ENCODE results near the gene MAML2.
"Not testable (repeated sequence)": the region's sequence is repeated elsewhere in the genome, so short reads cannot be mapped to it uniquely, and the experiment has no call there.

MAML2 gene

GRCh38 chr11:96204721-96205459 lies 138.1 kb downstream of the MAML2 start:
- peak; percentile 41 for DNase-seq

GRCh38 chr11:96204366-96204659 lies 138.7 kb downstream of the MAML2 start:
- DNase-seq = no peak

DNA sequence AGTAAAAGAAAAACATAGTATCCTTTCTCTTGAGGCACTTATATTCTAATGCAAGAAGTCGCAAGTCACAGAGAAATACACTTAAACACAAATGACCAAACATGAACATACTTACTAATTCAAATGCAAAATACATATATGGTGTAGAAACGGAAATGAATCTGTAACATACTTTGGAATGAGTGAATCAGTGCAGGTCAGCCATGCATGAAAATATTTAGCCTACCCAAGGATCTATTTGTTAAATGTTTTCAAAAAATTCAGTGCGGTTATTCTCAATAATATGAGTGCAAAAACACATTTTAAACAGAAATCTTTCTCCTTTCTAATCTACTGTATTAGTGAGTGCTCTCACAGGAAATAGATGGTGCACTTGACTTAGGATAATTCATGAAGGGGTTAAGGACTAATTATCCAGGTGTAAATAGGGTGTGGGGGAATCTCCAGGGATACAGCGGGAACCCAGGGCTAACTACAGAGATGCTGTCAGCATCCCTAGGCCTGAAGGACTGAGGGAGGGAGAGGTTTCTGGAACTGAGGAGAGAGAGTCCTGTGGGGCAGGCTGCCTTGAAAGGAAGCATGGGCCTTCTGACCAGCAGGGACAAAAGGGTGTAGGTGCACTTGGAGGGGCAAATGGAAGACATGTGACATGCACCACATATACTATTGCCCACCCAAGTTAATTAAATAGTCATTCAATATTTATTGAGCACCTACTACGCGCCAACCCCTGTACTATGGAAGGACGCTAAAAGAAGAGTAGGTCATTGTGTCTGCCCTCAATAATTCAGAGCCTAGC lies 139.2 kb downstream of the MAML2 start:
- no peak for DNase-seq

GRCh38 chr11:96200243-96200642 lies 142.8 kb downstream of the MAML2 start:
- peak; percentile 92 for DNase-seq

GRCh38 chr11:96199563-96200025 lies 143.4 kb downstream of the MAML2 start:
- peak; percentile 55 for DNase-seq

- no peak for DNase-seq
Measured at GRCh38 chr11:96197801-96198701, 144.9 kb downstream of the MAML2 start.

DNA sequence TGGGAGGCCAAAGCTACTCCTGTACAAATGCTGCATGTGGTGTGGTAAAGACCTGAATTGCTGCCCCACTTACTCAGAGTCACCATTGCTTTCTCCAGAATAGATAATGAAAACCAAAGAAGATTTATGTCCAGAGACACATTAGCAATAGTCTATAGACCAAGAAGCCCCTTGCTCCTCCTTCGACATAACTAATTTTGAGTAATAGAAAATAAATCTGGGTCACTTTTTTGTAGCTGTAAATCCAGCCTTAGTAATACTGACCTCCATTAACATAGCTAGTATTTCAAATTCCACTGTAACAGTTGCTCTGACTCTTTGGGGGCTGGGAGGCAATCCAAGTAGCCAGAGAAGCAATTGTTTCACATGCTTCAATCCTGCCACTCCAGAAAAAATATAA lies 145.9 kb downstream of the MAML2 start:
- DNase-seq = peak; percentile 77

- DNase-seq = no peak
Measured at GRCh38 chr11:96196181-96196662, 146.8 kb downstream of the MAML2 start.

- DNase-seq = no peak
Measured at GRCh38 chr11:96195671-96196070, 147.3 kb downstream of the MAML2 start.

DNA sequence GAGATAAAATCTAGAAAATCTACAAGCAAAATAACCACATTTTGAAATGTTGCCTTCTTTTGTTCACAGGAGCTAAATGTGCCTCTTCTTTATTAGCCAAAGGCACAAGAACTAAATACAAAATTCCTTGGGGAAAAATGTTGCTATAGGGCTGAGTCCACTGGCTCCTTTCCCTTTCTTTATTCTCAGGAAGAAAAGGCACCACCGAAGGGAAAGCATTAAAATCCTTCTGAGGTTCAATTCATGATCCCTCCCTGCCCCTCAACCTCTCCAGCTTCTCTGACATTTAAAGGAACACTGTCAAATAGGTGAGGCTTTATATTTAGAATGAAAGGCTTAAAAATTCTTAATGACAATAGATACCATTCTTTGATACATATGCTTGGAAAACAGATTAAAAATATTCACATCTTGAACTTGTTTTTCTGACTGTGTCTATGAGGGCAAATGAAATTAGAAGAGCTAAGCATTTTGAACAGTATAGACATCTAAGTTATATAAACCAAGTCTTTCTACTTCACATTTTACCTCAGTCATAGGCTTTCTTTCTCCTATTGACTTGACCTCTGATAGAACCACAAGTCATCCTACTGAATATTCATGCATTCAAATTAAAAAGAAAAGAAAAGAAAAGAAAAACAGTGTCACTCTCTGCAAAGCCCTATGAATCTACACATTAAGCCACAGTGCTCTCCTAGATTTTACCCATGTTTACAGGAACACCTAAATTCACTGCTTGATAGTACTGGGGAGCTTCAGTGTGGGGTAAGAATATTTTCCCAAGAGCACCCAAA lies 148.2 kb downstream of the MAML2 start:
- no peak for DNase-seq

- no peak for DNase-seq
Measured at GRCh38 chr11:96193745-96194443, 149.1 kb downstream of the MAML2 start.

GRCh38 chr11:96191752-96192151 lies 151.2 kb downstream of the MAML2 start:
- DNase-seq = no peak

GRCh38 chr11:96189351-96189750 lies 153.6 kb downstream of the MAML2 start:
- no peak for DNase-seq

DNA sequence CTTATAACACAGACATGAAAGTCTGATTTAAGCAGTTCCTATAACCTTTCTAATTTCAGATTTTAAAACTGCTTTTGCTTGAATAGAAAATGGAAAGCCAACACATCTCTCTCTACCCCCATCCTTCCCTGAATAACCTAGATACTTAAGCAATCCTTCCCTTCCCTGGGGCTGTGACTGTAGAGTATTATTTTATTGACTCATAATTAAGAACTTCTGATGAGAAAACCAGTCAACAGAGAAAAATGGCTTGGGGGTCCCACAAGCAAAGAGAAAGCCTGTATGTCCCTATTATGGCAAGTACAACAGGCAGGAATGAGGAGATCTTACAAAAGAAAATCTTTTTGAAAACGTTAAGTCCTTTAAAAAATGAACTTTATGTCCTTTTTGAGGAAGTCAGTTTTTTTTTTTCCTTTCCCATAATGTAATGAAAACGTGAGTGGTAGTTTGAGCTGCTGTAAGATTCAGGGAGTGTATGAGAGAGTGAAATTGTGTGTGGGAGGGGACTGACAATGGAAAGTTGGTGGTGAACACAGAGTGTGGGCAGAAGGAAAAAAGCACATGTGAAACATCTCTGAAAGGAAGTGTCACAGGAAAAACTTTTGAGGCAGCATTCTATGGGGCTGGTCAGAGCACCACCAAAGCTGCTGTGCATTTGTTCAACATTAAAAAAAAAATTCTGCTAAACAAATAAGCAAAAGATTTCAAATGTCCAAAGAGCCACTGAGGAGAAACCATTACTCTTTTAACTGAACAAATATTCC lies 154.6 kb downstream of the MAML2 start:
- peak; percentile 87 for DNase-seq

GRCh38 chr11:96187822-96188221 lies 155.2 kb downstream of the MAML2 start:
- DNase-seq = peak; percentile 92

GRCh38 chr11:96186806-96187205 lies 156.2 kb downstream of the MAML2 start:
- DNase-seq = no peak

GRCh38 chr11:96185220-96185768 lies 157.7 kb downstream of the MAML2 start:
- no peak for DNase-seq

DNA sequence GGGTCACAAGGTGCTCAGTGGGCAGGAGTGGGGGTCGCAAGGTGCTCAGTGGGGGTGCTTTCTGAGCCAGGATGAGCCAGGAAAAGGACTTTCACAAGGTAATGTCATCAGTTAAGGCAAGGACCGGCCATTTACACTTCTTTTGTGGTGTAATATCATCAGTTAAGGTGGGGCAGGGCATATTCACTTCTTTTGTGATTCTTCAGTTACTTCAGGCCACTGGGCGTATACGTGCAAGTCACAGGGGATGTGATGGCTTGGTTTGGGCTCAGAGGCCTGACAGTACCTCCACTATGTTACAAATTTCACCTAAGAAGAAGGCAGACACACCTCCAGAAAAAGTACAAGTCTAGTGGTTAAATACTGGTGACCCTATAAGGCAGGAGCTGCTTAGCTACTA lies 162.1 kb downstream of the MAML2 start:
- DNase-seq = not testable (repeated sequence)

GRCh38 chr11:96180341-96180740 lies 162.7 kb downstream of the MAML2 start:
- no peak for DNase-seq

DNA sequence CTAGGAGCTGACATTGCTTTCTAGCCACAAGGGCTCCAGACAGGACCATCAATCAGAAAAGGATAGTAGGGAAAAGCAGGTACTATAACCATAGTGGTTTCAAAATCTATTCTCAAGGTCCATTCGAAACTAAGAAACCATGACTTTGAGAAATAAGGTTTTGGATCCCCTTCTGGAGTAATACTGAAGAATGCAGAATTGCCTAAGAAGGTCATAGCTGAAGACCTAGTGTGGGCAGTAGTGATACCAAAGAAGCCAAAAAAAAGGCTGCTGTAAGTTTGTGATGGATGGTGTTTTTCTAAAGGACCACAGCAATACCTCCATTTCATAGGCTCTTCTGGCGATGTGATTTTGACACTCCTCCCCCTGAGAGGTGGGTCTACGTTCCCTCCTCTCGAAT lies 163.1 kb downstream of the MAML2 start:
- no peak for DNase-seq
